Measurements from ENCODE around the gene SUPV3L1.
A peak's percentile ranks its signal among the peaks of the same experiment; 100 is the strongest.
"Not testable (repeated sequence)": the region's sequence is repeated elsewhere in the genome, so short reads cannot be mapped to it uniquely, and the experiment has no call there.

Gene SUPV3L1

DNA sequence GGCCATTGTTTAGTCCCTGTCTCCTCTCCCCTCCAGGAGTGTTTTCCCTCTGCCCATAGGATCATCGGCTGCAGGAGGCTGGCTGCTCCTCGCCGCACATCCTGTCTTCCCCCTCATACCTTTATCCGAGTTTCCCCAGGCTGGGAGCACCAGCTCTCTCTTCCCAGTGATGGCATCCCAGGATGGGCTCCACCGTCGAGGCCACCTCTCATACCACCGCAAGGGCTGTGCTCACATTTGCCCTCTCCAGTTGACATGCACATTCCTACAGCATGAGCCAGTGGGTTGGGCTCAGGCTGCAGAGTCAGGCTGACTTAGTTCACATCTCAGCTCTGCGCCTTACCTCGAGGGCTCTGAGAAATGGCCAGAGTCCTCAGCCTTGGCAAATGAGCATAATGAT lies 52.2 kb downstream of the SUPV3L1 start:
- peak; percentile 55 for DNase-seq (ENCODE audit: low spot score)

- DNase-seq (ENCODE audit: low spot score) = no peak
Measured at GRCh38 chr10:69232736-69233480, 52.9 kb downstream of the SUPV3L1 start.

GRCh38 chr10:69234447-69234846 lies 54.4 kb downstream of the SUPV3L1 start:
- DNase-seq (ENCODE audit: low spot score) = no peak

- DNase-seq (ENCODE audit: low spot score) = peak; percentile 89
Measured at GRCh38 chr10:69237528-69238159, 57.6 kb downstream of the SUPV3L1 start.

- no peak for DNase-seq (ENCODE audit: low spot score)
Measured at GRCh38 chr10:69239136-69239535, 59.1 kb downstream of the SUPV3L1 start.

- no peak for DNase-seq (ENCODE audit: low spot score)
Measured at GRCh38 chr10:69239816-69240434, 59.9 kb downstream of the SUPV3L1 start.

- DNase-seq (ENCODE audit: low spot score) = no peak
Measured at GRCh38 chr10:69240455-69240854, 60.4 kb downstream of the SUPV3L1 start.

GRCh38 chr10:69241575-69241974 lies 61.5 kb downstream of the SUPV3L1 start:
- DNase-seq (ENCODE audit: low spot score) = no peak

GRCh38 chr10:69242040-69242851 lies 62.2 kb downstream of the SUPV3L1 start:
- no peak for DNase-seq (ENCODE audit: low spot score)

DNA sequence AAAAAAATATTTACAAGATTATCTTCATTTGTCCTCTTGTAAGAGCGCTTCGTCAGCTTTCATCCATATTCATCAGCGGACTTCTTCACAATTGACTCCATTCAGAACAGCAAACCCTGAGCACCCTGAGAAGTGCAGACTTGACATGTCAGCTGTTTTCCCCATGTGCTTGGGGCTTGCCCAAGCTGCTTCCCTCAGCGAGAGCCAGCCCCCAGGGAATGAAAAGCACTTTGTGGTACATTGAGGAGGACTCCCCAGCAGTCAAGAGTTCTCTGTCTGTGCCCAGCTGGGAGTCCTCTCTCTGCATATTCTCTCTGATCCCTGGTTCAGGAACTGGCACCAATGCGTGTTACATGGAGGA lies 62.8 kb downstream of the SUPV3L1 start:
- no peak for DNase-seq (ENCODE audit: low spot score)

DNA sequence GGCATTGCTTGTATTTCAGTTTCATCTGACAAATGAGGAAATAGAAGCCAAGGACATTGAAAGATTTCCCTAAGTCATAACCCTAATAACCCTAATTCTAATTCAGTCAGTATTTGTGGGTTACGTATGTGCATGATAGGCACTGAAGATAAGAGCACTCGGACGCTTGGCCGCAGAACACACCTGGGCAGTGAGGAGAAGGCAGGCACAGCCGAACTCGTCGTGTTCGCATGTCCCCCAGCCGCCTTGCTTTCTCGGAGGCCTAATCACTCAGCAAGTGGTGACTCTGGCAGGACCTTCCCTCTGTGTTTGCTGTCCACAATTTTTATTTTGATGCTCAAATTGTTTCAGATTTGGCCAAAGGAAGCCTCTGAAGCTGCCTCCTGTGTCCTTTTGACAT lies 63.8 kb downstream of the SUPV3L1 start:
- no peak for DNase-seq (ENCODE audit: low spot score)

- no peak for DNase-seq (ENCODE audit: low spot score)
Measured at GRCh38 chr10:69246036-69246435, 66.0 kb downstream of the SUPV3L1 start.

GRCh38 chr10:69246581-69247312 lies 66.7 kb downstream of the SUPV3L1 start:
- no peak for DNase-seq (ENCODE audit: low spot score)

DNA sequence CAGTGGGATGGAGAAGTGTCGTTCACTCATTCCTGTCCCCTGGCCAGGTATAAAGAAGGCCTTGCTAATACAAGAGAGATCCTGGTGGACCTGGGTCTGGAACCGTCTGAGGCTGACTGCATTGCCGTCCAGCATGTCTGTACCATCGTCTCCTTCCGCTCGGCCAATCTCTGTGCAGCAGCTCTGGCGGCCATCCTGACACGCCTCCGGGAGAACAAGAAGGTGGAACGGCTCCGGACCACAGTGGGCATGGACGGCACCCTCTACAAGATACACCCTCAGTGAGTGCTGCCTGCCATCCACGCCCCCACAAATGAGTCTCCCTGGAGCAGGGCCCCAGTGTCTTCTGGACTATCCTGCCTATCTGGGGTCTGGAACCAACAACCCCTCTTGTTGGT lies 67.3 kb downstream of the SUPV3L1 start:
- DNase-seq (ENCODE audit: low spot score) = no peak

DNA sequence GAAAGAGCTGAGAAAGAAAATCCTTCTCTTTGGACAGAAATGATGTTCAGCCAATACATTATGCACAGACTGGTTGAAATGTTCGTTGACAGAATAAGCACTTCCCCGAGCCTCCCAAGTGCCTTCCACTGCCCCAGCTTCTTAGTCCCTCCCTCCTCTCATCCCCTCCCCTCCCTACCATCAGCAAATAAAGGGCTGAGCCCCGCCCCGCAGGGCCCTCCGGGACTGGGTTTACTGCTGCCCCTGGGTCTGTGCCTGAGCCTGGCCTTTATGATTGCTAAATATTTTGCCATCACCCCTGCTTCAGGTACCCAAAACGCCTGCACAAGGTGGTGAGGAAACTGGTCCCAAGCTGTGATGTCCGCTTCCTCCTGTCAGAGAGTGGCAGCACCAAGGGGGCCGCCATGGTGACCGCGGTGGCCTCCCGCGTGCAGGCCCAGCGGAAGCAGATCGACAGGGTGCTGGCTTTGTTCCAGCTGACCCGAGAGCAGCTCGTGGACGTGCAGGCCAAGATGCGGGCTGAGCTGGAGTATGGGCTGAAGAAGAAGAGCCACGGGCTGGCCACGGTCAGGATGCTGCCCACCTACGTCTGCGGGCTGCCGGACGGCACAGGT lies 68.2 kb downstream of the SUPV3L1 start:
- DNase-seq (ENCODE audit: low spot score) = peak; percentile 48

DNA sequence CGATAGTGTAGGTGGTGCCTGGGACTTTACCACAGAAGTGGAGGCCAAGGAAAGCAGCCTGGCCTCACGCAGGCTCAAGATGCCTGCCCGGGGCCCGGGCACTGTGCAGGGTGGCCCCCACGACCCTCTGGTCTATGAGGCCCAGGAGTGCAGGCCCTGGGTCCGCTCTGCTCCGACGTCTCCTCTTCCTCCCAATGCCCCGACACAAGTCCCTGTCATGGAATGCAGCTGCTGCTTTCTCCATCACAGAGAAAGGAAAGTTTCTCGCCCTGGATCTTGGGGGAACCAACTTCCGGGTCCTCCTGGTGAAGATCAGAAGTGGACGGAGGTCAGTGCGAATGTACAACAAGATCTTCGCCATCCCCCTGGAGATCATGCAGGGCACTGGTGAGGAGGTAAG lies 70.0 kb downstream of the SUPV3L1 start:
- no peak for DNase-seq (ENCODE audit: low spot score)

DNA sequence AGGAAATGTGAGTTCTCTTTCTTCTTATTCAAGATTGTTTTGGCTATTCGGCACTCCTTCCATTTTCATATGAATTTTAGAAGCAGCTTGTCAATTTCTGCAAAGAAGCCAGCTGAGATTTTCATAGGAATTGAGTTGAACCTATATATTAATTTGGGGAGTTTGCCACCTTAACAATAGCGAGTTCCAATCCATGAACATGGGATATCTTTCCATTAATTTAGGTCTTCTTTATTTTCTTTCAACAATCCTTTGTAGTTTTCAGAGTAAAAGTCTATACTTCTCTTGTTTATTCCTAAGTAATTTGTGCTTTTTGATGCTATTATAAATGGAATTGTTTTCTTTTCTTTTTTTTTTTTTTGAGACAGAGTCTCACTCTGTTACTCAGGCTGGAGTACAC lies 71.4 kb downstream of the SUPV3L1 start:
- not testable (repeated sequence) for DNase-seq (ENCODE audit: low spot score)

DNA sequence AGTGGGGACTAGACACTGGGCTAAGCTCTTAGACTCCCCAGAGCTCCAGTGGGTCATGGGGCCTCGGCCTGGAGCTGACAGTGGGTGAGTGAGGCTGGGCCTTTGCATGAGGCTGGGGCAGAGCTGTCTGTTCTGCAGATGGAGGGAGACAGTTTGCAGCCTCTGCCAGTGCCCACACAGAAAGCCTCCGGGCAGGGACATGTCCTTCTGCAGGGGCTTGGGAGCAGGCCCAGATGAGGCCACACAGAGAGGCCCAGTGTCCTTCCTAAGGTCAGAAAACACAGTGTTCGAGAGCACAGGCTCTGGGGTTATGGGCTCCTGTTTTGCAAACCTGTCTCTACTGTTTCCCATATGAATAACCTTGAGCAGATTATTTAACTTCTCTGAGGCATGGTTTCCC lies 73.1 kb downstream of the SUPV3L1 start:
- no peak for DNase-seq (ENCODE audit: low spot score)

- no peak for DNase-seq (ENCODE audit: low spot score)
Measured at GRCh38 chr10:69254877-69255276, 74.8 kb downstream of the SUPV3L1 start.

Measured in iPS-NIHi11 (cell line).